Progenitor cell of endocrine pancreas (in vitro differentiated cells): Measurements from ENCODE around the gene NT5DC4. TPM values are rescaled to one million over a fixed set of nuclear protein-coding genes. Genes with fewer than 3 reads are reported as not detected.

Experiments
- DNase-seq: peaks from one replicate; pipeline ENCODE4 v3.0.0; 2021; ENCODE audit warnings: low spot score; ENCODE audit not compliant: unreplicated experiment
- H3K27ac Mint-ChIP-seq: 2 replicates; pipeline ENCODE4 v1.8.0; 2021; ENCODE audit warnings: mild to moderate bottlenecking, moderate library complexity, mixed read lengths
- H3K27me3 Mint-ChIP-seq: 2 replicates; pipeline ENCODE4 v1.8.0; 2021; ENCODE audit warnings: mixed read lengths
- H3K36me3 Mint-ChIP-seq: 2 replicates; pipeline ENCODE4 v1.8.0; 2022; ENCODE audit warnings: mixed read lengths; ENCODE audit not compliant: insufficient read depth
- H3K4me1 Mint-ChIP-seq: 2 replicates; pipeline ENCODE4 v1.8.0; 2021; ENCODE audit warnings: low read depth, mixed read lengths
- H3K4me3 Mint-ChIP-seq: 2 replicates; pipeline ENCODE4 v1.8.0; 2021; ENCODE audit warnings: low read depth, mild to moderate bottlenecking, moderate library complexity, mixed read lengths
- H3K9me3 Mint-ChIP-seq: 2 replicates; pipeline ENCODE4 v1.8.0; 2021; ENCODE audit warnings: low read depth, mixed read lengths
- CTCF ChIP-seq: fragments of 200-600 bp; sonication (generic); IDR thresholded peaks from one replicate; pipeline ENCODE4 v1.5.0; 2021; ENCODE audit warnings: antibody characterized with exemption, mild to moderate bottlenecking; ENCODE audit not compliant: unreplicated experiment
- total RNA-seq: library from RNA; stranded (reverse); gene quantifications from 2 replicates; pipeline ENCODE4 v1.2.1, GENCODE V29; 2021

The NT5DC4 gene
- total RNA-seq, 1 donor from 2014 or later, result not detected

- no peaks in the 10 kb centered on the region for H3K9me3 Mint-ChIP-seq
- H3K4me3 Mint-ChIP-seq, result no peak overlapping the region
- no peaks in the 10 kb centered on the region for H3K36me3 Mint-ChIP-seq
- no peak overlapping the region for H3K27ac Mint-ChIP-seq
- no peak for DNase-seq
- peaks cover 5% of the 10 kb centered on the region for H3K27me3 Mint-ChIP-seq
- peaks cover 7% of the 10 kb centered on the region for H3K4me1 Mint-ChIP-seq
- no peak for TF ChIP-seq CTCF
Observed at GRCh38 chr2:112772911-112773475, 52.2 kb downstream of the NT5DC4 start.

- H3K36me3 Mint-ChIP-seq, result no peaks in the 10 kb centered on the region
- DNase-seq, result no peak
- TF ChIP-seq CTCF, result no peak
- H3K27ac Mint-ChIP-seq, result no peak overlapping the region
- no peak overlapping the region for H3K4me3 Mint-ChIP-seq
- no peaks in the 10 kb centered on the region for H3K9me3 Mint-ChIP-seq
- H3K4me1 Mint-ChIP-seq, result peaks cover 7% of the 10 kb centered on the region
- H3K27me3 Mint-ChIP-seq, result peaks cover 5% of the 10 kb centered on the region
Observed at GRCh38 chr2:112773556-112773955, 52.7 kb downstream of the NT5DC4 start.

- H3K4me1 Mint-ChIP-seq, result peaks cover 7% of the 10 kb centered on the region
- H3K4me3 Mint-ChIP-seq, result no peak overlapping the region
- TF ChIP-seq CTCF, result no peak
- no peaks in the 10 kb centered on the region for H3K36me3 Mint-ChIP-seq
- DNase-seq, result no peak
- H3K27ac Mint-ChIP-seq, result no peak overlapping the region
- peaks cover 5% of the 10 kb centered on the region for H3K27me3 Mint-ChIP-seq
- H3K9me3 Mint-ChIP-seq, result no peaks in the 10 kb centered on the region
Observed at GRCh38 chr2:112774536-112775285, 53.9 kb downstream of the NT5DC4 start.

- H3K36me3 Mint-ChIP-seq, result no peaks in the 10 kb centered on the region
- peaks cover 7% of the 10 kb centered on the region for H3K4me1 Mint-ChIP-seq
- no peaks in the 10 kb centered on the region for H3K9me3 Mint-ChIP-seq
- H3K4me3 Mint-ChIP-seq, result no peak overlapping the region
- H3K27me3 Mint-ChIP-seq, result peaks cover 5% of the 10 kb centered on the region
- H3K27ac Mint-ChIP-seq, result no peak overlapping the region
- no peak for TF ChIP-seq CTCF
- DNase-seq, result no peak
Observed at GRCh38 chr2:112776113-112776512, 55.3 kb downstream of the NT5DC4 start.

- Mint-ChIP-seq H3K4me1 (peaks cover 7% of the 10 kb centered on the region), H3K4me3 (no peak overlapping the region), H3K9me3 (no peaks in the 10 kb centered on the region), H3K36me3 (no peaks in the 10 kb centered on the region), H3K27me3 (peaks cover 5% of the 10 kb centered on the region), H3K27ac (no peak overlapping the region)
- no peak for TF ChIP-seq CTCF
- no peak for DNase-seq
Observed at GRCh38 chr2:112777036-112777435, 56.2 kb downstream of the NT5DC4 start.
